T-cell (primary cell): ENCODE measurements around the gene TMCC2. TPM values are rescaled to one million over a fixed set of nuclear protein-coding genes. Genes with fewer than 3 reads are reported as not detected.
A peak's percentile ranks its signal among the peaks of the same experiment; 100 is the strongest.

Experiments
- ATAC-seq, 4 experiments: fragments of 200-7000 bp in 3 of 4; fragments of 150-1000 bp in 1 of 4; cut with Tn5 transposase; replicated peaks in 1 of 4; 1 replicate in 3 of 4; 2 replicates in 1 of 4; pipeline ENCODE4 v1.10.0; 2021; ENCODE audit warnings: moderate library complexity in 3 of 4, mild to moderate bottlenecking in 2 of 4, moderate number of reproducible peaks in 1 of 4
- CTCF ChIA-PET, 2 donors: fragments of 300-600 bp; sonication (Branson Sonifier 250); formaldehyde crosslinking; loops; one replicate each; lab custom pipeline; 2022; ENCODE audit warnings: antibody characterized with exemption in 2 of 2; lab: Charles Lee
- POLR2A ChIA-PET, 2 donors: fragments of 300-600 bp; sonication (Branson Sonifier 250); formaldehyde crosslinking; loops; one replicate each; lab custom pipeline; 2022; ENCODE audit warnings: antibody characterized with exemption in 2 of 2; lab: Charles Lee
- DNase-seq, 35 experiments: peaks; one replicate each; pipeline versions ENCODE4 v3.0.0 to v3.0.0-alpha.2; 2013 to 2023
- H3K27ac ChIP-seq: one replicate; pipeline ENCODE4 v1.5.1; 2013; ENCODE audit warnings: low read length
- H3K27me3 ChIP-seq, 2 experiments: replicated peaks in 1 of 2; 1 replicate in 1 of 2; 2 replicates in 1 of 2; pipeline versions ENCODE4 v1.6.1 to v1.7.0; 2013; ENCODE audit warnings: low read length in 1 of 2, mixed read lengths in 1 of 2; ENCODE audit not compliant: control insufficient read depth in 2 of 2, insufficient read depth in 2 of 2; ENCODE audit errors: extremely low read depth in 1 of 2
- H3K36me3 ChIP-seq, 2 donors: 1 replicate in 1 of 2; 2 replicates in 1 of 2; pipeline versions ENCODE4 v1.6.1 to v1.7.0; 2013; ENCODE audit warnings: low read length in 1 of 2; ENCODE audit not compliant: control insufficient read depth in 2 of 2, insufficient read depth in 1 of 2; ENCODE audit errors: extremely low read depth in 1 of 2
- H3K4me1 ChIP-seq, 2 experiments: 1 replicate in 1 of 2; 2 replicates in 1 of 2; pipeline versions ENCODE4 v1.6.1 to v1.7.0; 2013; ENCODE audit warnings: low read length in 2 of 2, mixed read lengths in 1 of 2; ENCODE audit not compliant: insufficient read depth in 2 of 2, control insufficient read depth in 1 of 2; ENCODE audit errors: extremely low read depth in 1 of 2
- H3K4me3 ChIP-seq, 2 donors: 1 replicate in 1 of 2; 2 replicates in 1 of 2; pipeline versions ENCODE4 v1.5.1 to v1.7.0; 2013; ENCODE audit warnings: mild to moderate bottlenecking in 2 of 2, low read length in 1 of 2, moderate library complexity in 1 of 2; ENCODE audit not compliant: control insufficient read depth in 1 of 2; ENCODE audit errors: extremely low read depth in 1 of 2
- H3K9me3 ChIP-seq: 2 replicates; pipeline ENCODE4 v1.7.0; 2013
- H3K27ac Mint-ChIP-seq, 2 donors: one replicate each; pipeline ENCODE4 v1.8.0; 2020 to 2021; ENCODE audit warnings: mild to moderate bottlenecking in 2 of 2, mixed read lengths in 2 of 2
- H3K27me3 Mint-ChIP-seq, 2 donors: one replicate each; pipeline ENCODE4 v1.8.0; 2021 to 2022; ENCODE audit warnings: mixed read lengths in 2 of 2
- H3K36me3 Mint-ChIP-seq: one replicate; pipeline ENCODE4 v1.8.0; 2021; ENCODE audit warnings: mixed read lengths
- H3K4me1 Mint-ChIP-seq, 3 donors: one replicate each; pipeline ENCODE4 v1.8.0; 2020 to 2022; ENCODE audit warnings: mixed read lengths in 3 of 3, mild to moderate bottlenecking in 1 of 3
- H3K4me3 Mint-ChIP-seq, 3 donors: one replicate each; pipeline ENCODE4 v1.8.0; 2020 to 2022; ENCODE audit warnings: mild to moderate bottlenecking in 3 of 3, mixed read lengths in 3 of 3, moderate library complexity in 3 of 3
- H3K9me3 Mint-ChIP-seq, 3 donors: one replicate each; pipeline ENCODE4 v1.8.0; 2020 to 2022; ENCODE audit warnings: mixed read lengths in 3 of 3
- WGBS: methylation state at CpG from one replicate; pipeline ENCODE4 v1.1.5; 2013; ENCODE audit warnings: missing lambda C conversion rate; ENCODE audit not compliant: insufficient coverage; 5-methylcytosine and 5-hydroxymethylcytosine counted together
- total RNA-seq, 35 experiments: library from RNA in 6 of 35; stranded (reverse) in 6 of 35; fragments of 120-200 nt in 1 of 35; gene quantifications; one replicate each; pipeline versions ENCODE4 v1.2.1 to v1.2.4 and lab custom pipeline; 2013 to 2026

TMCC2 gene
- total RNA-seq, 5 donors from 2014 or later (not counting 1 experiment from before 2014, with no cell fraction given): 1.0 to 3.3 (median 1.8) TPM

- Histone ChIP-seq H3K4me3 (no peak overlapping the region), H3K27me3 (peaks cover 0 to 13% of the 10 kb centered on the region in 2 experiments), H3K4me1 (peaks cover 0 to 5% of the 10 kb centered on the region in 2 experiments), H3K36me3 (no peaks in the 10 kb centered on the region), H3K27ac (no peak overlapping the region), H3K9me3 (no peaks in the 10 kb centered on the region)
- POLR2A ChIA-PET: no interaction called here
- no peaks in the 10 kb centered on the region for H3K27me3 Mint-ChIP-seq
- no peak overlapping the region for H3K27ac Mint-ChIP-seq
- CTCF ChIA-PET: no interaction called here
- peaks cover 0 to 4% (median 0%) of the 10 kb centered on the region in 3 donors for H3K4me1 Mint-ChIP-seq
- H3K36me3 Mint-ChIP-seq: no peaks in the 10 kb centered on the region
- no peak overlapping the region for H3K4me3 Mint-ChIP-seq
- no peak for ATAC-seq
- 100% methylated on average over 2 of the region's 5 CpGs for WGBS
- DNase-seq: no peak
- no peaks in the 10 kb centered on the region for H3K9me3 Mint-ChIP-seq
Observed at GRCh38 chr1:205251576-205251975, 23.8 kb downstream of the TMCC2 start.

DNA sequence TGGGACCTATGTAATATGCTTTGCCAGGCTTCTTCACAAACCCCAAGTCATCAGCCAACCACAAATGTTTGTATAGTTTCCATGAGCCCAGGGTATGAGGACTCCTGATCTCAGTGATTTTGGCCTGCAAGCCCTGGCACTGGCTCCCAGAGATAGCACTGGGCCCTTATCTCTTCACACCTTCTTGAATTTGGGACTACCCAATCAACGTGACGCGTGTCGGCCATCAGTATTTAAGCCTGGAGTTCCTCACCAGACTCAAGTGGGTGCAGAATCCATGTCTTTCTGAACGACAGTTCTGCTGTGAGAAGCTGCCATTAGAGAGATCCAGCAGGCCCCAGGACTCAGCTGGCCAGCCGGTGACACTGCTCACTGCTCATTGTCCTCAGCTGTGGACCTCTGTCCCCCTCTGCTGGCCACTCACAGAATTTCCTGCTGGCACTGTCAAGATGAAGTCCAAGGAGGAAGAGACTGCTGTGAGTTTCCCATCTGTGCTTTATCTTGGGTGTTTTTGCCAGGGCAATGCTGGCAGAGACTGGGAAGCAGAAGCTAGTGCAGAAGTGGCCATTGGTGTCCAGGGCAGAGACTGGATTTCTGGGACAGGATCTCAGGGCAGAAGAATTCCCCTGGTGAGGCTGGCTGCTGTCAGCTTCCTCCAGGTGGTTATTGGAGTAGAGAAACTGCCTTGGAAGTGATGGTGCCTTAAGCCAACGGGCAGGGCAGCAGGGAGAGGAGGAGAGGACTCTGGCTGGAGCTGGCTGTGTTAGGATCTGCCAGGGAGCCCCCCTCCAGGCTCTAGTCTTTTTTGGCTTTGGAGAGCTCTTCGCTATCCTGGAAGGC is 28.4 kb downstream of the TMCC2 start:
- Histone ChIP-seq H3K9me3 (no peaks in the 10 kb centered on the region), H3K27me3 (peaks cover 0 to 17% of the 10 kb centered on the region in 2 experiments), H3K27ac (no peak overlapping the region), H3K36me3 (no peaks in the 10 kb centered on the region), H3K4me1 (peaks cover 0 to 5% of the 10 kb centered on the region in 2 experiments), H3K4me3 (no peak overlapping the region)
- ChIA-PET POLR2A (interaction anchor here in 1 of 2 donors (1.0 kb wide), 1 partner anchor 27 kb away, joined by 3 read pairs; no protein-coding TSS in a partner anchor), CTCF (interaction anchor here (0.5 to 4.2 kb wide), 18 partner anchors 27 to 799 kb away, joined by 3 to 47 read pairs (median 3); partner anchors contain the start of gene TMCC2 (in 2 of the 2))
- Mint-ChIP-seq H3K27me3 (peaks cover 0 to 3% of the 10 kb centered on the region in 2 donors), H3K9me3 (no peaks in the 10 kb centered on the region), H3K27ac (no peak overlapping the region), H3K4me1 (peaks cover 0 to 4% (median 0%) of the 10 kb centered on the region in 3 donors), H3K4me3 (no peak overlapping the region), H3K36me3 (no peaks in the 10 kb centered on the region)
- peak; percentile 89 to 98 (median 94) for ATAC-seq
- peak; percentile 46 to 88 (median 76) for DNase-seq
- 68% methylated on average over 8 of the region's 8 CpGs for WGBS

GRCh38 chr1:205256951-205257625 is 29.3 kb downstream of the TMCC2 start:
- H3K4me1 Mint-ChIP-seq: peaks cover 0 to 4% (median 0%) of the 10 kb centered on the region in 3 donors
- H3K27ac Mint-ChIP-seq: no peak overlapping the region
- H3K27me3 Mint-ChIP-seq: peaks cover 0 to 3% of the 10 kb centered on the region in 2 donors
- H3K4me3 Mint-ChIP-seq: no peak overlapping the region
- Histone ChIP-seq H3K9me3 (no peaks in the 10 kb centered on the region), H3K36me3 (no peaks in the 10 kb centered on the region), H3K27ac (no peak overlapping the region), H3K4me1 (peaks cover 0 to 5% of the 10 kb centered on the region in 2 experiments), H3K4me3 (no peak overlapping the region), H3K27me3 (peaks cover 0 to 20% of the 10 kb centered on the region in 2 experiments)
- DNase-seq: no peak
- WGBS: 90% methylated on average over 13 of the region's 19 CpGs
- no peaks in the 10 kb centered on the region for H3K9me3 Mint-ChIP-seq
- no peaks in the 10 kb centered on the region for H3K36me3 Mint-ChIP-seq
- CTCF ChIA-PET: interaction anchor here (0.5 to 4.2 kb wide), 13 partner anchors 15 to 800 kb away, joined by 3 to 47 read pairs (median 4); partner anchors contain the start of gene TMCC2 (in 2 of the 2)
- POLR2A ChIA-PET: interaction anchor here in 1 of 2 donors (0.6 to 1.0 kb wide), 2 partner anchors 28 to 134 kb away, joined by 3 to 4 read pairs; no protein-coding TSS in a partner anchor
- no peak for ATAC-seq

DNA sequence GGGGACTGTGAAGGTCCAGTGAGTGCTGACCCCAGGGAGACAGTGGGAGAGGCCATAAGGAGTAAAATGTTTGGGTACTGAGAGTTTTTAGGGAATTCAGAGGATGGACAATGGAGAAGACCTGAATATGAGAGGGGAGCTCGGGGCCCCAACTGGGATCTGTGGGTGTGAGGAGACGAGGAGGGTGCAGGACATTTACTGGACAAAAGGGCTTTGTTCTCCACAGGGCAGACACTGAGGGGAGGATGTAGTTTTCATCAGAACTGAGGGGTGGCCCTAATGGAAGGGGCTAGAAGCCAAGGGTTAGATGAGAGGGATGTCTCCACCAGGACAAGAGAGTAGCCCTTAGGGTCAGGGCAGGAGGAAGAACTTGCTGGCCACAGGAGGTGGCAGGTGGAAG is 30.0 kb downstream of the TMCC2 start:
- CTCF ChIA-PET: interaction anchor here (0.7 to 1.3 kb wide), 3 partner anchors 15 to 67 kb away, joined by 3 to 5 read pairs (median 4); no protein-coding TSS in a partner anchor
- no peak overlapping the region for H3K4me3 Mint-ChIP-seq
- no peak overlapping the region for H3K27ac Mint-ChIP-seq
- no peaks in the 10 kb centered on the region for H3K36me3 ChIP-seq
- no peaks in the 10 kb centered on the region for H3K9me3 Mint-ChIP-seq
- DNase-seq (no peak), ATAC-seq (no peak)
- H3K4me3 ChIP-seq: no peak overlapping the region
- H3K4me1 ChIP-seq: peaks cover 0 to 7% of the 10 kb centered on the region in 2 experiments
- WGBS: 42% methylated on average over 2 of the region's 2 CpGs
- peaks cover 2 to 4% (median 4%) of the 10 kb centered on the region in 3 donors for H3K4me1 Mint-ChIP-seq
- POLR2A ChIA-PET: no interaction called here
- H3K27ac ChIP-seq: no peak overlapping the region
- peaks cover 0 to 24% of the 10 kb centered on the region in 2 experiments for H3K27me3 ChIP-seq
- peaks cover 0 to 3% of the 10 kb centered on the region in 2 donors for H3K27me3 Mint-ChIP-seq
- no peaks in the 10 kb centered on the region for H3K9me3 ChIP-seq
- H3K36me3 Mint-ChIP-seq: no peaks in the 10 kb centered on the region

DNA sequence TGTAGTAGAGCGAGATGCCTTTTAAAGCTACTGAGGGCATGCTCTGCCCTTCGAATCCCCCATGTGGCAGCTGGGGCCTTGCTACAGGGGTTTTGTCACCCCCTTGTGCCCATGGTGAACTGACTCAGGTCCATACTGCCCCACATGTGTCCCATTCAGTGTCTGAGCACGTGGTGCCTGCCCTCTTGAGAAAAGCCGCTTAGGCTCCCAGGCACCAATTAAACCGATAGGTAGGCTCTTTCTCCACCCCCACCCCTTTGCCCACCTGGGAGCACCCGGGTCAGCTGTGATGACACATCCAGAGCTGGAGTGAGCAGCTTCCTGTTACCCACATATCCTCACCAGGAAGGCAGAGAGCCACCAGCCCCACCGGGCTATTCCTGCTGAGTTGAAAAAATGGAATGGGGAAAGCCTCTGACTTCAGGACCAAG is 30.5 kb downstream of the TMCC2 start:
- H3K27me3 ChIP-seq: peaks cover 0 to 29% of the 10 kb centered on the region in 2 experiments
- no peaks in the 10 kb centered on the region for H3K36me3 ChIP-seq
- Mint-ChIP-seq H3K4me3 (no peak overlapping the region), H3K4me1 (peaks cover 4 to 7% (median 6%) of the 10 kb centered on the region in 3 donors), H3K27me3 (peaks cover 0 to 3% of the 10 kb centered on the region in 2 donors), H3K27ac (no peak overlapping the region), H3K36me3 (no peaks in the 10 kb centered on the region), H3K9me3 (no peaks in the 10 kb centered on the region)
- H3K27ac ChIP-seq: no peak overlapping the region
- ChIA-PET POLR2A (interaction anchor here in 1 of 2 donors (0.7 kb wide), 1 partner anchor 78 kb away, joined by 3 read pairs; no protein-coding TSS in a partner anchor), CTCF (interaction anchor here (0.6 to 1.3 kb wide), 4 partner anchors 14 to 451 kb away, joined by 3 to 4 read pairs (median 3); no protein-coding TSS in a partner anchor)
- DNase-seq: no peak
- H3K9me3 ChIP-seq: no peaks in the 10 kb centered on the region
- WGBS: 81% methylated on average over 4 of the region's 7 CpGs
- no peak for ATAC-seq
- peaks cover 0 to 12% of the 10 kb centered on the region in 2 experiments for H3K4me1 ChIP-seq
- no peak overlapping the region for H3K4me3 ChIP-seq
